Spleen (tissue), 11 donors: ENCODE data around the gene ABCA7. TPM values are rescaled to one million over a fixed set of nuclear protein-coding genes. Genes with fewer than 3 reads are reported as not detected.

ENCODE experiments used
- DNase-seq: peaks from one replicate; pipeline ENCODE4 v3.0.0-alpha.2; 2020
- H3K27ac ChIP-seq, 8 donors: fragments of 200-600 bp; sonication (generic) in 7 of 8; 1 replicate in 4 of 8; 2 replicates in 4 of 8; pipeline versions ENCODE4 v1.5.0 to v1.8.0; 2016 to 2021; ENCODE audit warnings: inconsistent platforms in 4 of 8, mild to moderate bottlenecking in 4 of 8, moderate library complexity in 1 of 8
- H3K27me3 ChIP-seq, 7 donors: fragments of 200-600 bp; sonication (generic) in 6 of 7; replicated peaks in 1 of 7; 1 replicate in 4 of 7; 2 replicates in 3 of 7; pipeline versions ENCODE4 v1.5.0 to v1.8.0; 2016 to 2021; ENCODE audit warnings: inconsistent platforms in 3 of 7, mild to moderate bottlenecking in 1 of 7
- H3K36me3 ChIP-seq, 6 donors: fragments of 200-600 bp; sonication (generic) in 5 of 6; 1 replicate in 4 of 6; 2 replicates in 2 of 6; pipeline versions ENCODE4 v1.5.0 to v1.8.0; 2016 to 2021; ENCODE audit warnings: inconsistent platforms in 2 of 6
- H3K4me1 ChIP-seq, 6 donors: fragments of 200-600 bp; sonication (generic) in 5 of 6; 1 replicate in 3 of 6; 2 replicates in 3 of 6; pipeline versions ENCODE4 v1.5.0 to v1.8.0; 2016 to 2021; ENCODE audit warnings: inconsistent platforms in 3 of 6
- H3K4me3 ChIP-seq, 8 donors: fragments of 200-600 bp; sonication (generic) in 7 of 8; 1 replicate in 4 of 8; 2 replicates in 4 of 8; pipeline versions ENCODE4 v1.5.0 to v1.8.0; 2016 to 2021; ENCODE audit warnings: inconsistent platforms in 4 of 8, mild to moderate bottlenecking in 4 of 8, moderate library complexity in 2 of 8
- H3K9me3 ChIP-seq, 8 donors: fragments of 200-600 bp; sonication (generic) in 7 of 8; 1 replicate in 4 of 8; 2 replicates in 4 of 8; pipeline versions ENCODE4 v1.5.0 to v1.8.0; 2016 to 2021; ENCODE audit warnings: inconsistent platforms in 4 of 8
- POLR2A ChIP-seq, 3 donors: fragments of 450-650 bp; IDR thresholded peaks; one replicate each; pipeline ENCODE4 v1.5.1; 2017; ENCODE audit warnings: antibody characterized with exemption in 3 of 3, mild to moderate bottlenecking in 1 of 3
- POLR2AphosphoS5 ChIP-seq, 3 donors: sonication (generic); formaldehyde crosslinking; IDR thresholded peaks; one replicate each; pipeline ENCODE4 v1.5.1; 2017; ENCODE audit warnings: antibody characterized with exemption in 3 of 3
- WGBS, 5 donors: extraction: QIAGEN DNeasy Blood & Tissue Kit in 3 of 5; methylation state at CpG; one replicate each; pipeline versions ENCODE4 v1.1.5 to v1.1.7; 2013 to 2018; 5-methylcytosine and 5-hydroxymethylcytosine counted together
- intact Hi-C: fragments of 100-400 bp; cut with DNase I; formaldehyde crosslinking; loops from one replicate; pipeline ENCODE4 v1.15.0; 2023; ENCODE audit warnings: low total_unique reads
- polyA plus RNA-seq, 3 donors: library from polyadenylated mRNA; stranded (reverse); fragments of 200-250 nt; gene quantifications; one replicate each; pipeline ENCODE4 v1.2.1, GENCODE V29; 2013
- total RNA-seq, 7 donors: library from RNA; depleted of rRNA in 3 of 7; stranded (reverse); fragments of >200 nt in 3 of 7; fragmentation: NEBNext Ultra II Directional in 4 of 7; extraction: Animal tissue kit (Norgen Biotek cat#: 25700) in 4 of 7; gene quantifications; one replicate each; pipeline versions ENCODE4 v1.1.0 to v1.2.1, GENCODE V29; 2016 to 2021
- TF ChIP-seq, protein P1 (sequence below), 11 experiments: fragments of 200-600 bp in 7 of 11; fragments of 450-650 bp in 4 of 11; sonication (generic) in 4 of 11; IDR thresholded peaks in 8 of 11; conservative IDR thresholded peaks in 3 of 11; 1 replicate in 7 of 11; 2 replicates in 4 of 11; pipeline versions ENCODE4 v1.4.0 to v1.8.0; 2016 to 2021; ENCODE audit warnings: antibody characterized with exemption in 11 of 11, inconsistent platforms in 4 of 11, mild to moderate bottlenecking in 1 of 11
- donor health status: healthy with polysubstance abuse.
- donor health status: DM: no; HTN: no; CAD: no; lungs with moderate emphysema.
- donor health status: DM: no; HTN: no; CAD: no.
- donor health status: Bipolar disorder and iron deficiency.
- donor health status: healthy.
- donor health status: DM: no; HTN: no; CAD: no.
- donor health status: DM: yes; HTN: yes; CAD: no.

Gene ABCA7
- total and polyA plus RNA-seq, 10 donors, result 64.6 to 197 (median 102) TPM

DNA sequence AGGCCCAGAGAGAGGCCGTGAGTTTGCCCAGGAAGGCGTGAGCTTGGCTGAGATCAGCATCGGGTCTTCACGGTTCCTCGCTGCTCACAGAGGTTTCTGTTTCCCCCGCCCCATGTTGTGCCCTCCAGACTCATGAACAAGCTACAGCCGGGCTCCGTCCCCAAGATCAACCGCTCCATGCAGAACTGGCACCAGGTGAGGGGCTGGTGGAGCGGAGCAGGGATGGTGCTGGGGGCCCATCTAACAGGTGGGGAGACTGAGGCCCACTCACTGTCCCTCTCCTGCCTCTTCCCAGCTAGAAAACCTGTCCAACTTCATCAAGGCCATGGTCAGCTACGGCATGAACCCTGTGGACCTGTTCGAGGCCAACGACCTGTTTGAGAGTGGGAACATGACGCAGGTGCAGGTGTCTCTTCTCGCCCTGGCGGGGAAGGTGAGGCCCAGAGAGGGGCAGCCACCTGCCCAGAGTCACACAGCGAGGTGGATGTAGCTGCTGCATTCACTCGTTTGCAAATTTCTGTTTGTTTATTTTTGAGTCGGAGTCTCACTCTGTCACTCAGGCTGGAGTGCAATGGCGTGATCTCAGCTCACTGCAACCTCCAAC lies 7.5 kb upstream of the ABCA7 start:
- DNase-seq, result no peak
- no peaks in the 10 kb centered on the region for H3K9me3 ChIP-seq
- peak overlapping the region in 1 of 8 donors; percentile 26 for H3K27ac ChIP-seq
- WGBS, 5 donors, result 86 to 92% (median 88%) methylated on average over 20 of the region's 20 CpGs
- no peak overlapping the region for H3K4me3 ChIP-seq
- no peak for TF ChIP-seq POLR2A (IDR thresholded peaks at IDR 0.05)
- peak in 2 of 3 donors; percentile 17 to 45 for TF ChIP-seq POLR2AphosphoS5 (IDR thresholded peaks at IDR 0.05)
- H3K27me3 ChIP-seq, result peaks cover 0 to 6% (median 0%) of the 10 kb centered on the region in 7 donors
- H3K4me1 ChIP-seq, result peaks cover 15 to 82% (median 45%) of the 10 kb centered on the region in 6 donors
- peaks cover 0 to 64% (median 50%) of the 10 kb centered on the region in 6 donors for H3K36me3 ChIP-seq
- intact Hi-C loops, result no loop called here

DNA sequence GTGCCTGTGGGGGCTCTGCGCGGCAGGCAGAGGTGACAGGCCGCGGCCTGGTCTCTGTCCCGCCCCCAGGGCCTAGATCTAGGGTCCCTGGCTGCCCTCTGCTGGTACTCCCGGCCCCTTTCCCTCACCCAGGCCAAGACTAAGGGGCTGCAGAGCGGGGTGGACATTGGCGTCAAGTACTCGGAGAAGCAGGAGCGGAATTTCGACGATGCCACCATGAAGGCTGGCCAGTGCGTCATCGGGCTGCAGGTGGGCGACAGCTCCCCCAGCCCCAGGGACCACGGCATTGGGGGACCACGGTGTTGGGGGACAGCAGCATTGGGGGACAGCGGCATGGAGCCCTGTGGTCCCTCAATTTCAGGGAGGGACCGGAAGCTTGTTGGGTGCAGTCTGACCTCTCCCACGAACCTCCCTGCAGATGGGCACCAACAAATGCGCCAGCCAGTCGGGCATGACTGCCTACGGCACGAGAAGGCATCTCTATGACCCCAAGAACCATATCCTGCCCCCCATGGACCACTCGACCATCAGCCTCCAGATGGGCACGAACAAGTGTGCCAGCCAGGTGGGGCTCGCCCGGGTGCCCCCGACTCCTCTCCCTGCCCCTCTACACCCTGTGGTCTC lies 3.8 kb upstream of the ABCA7 start:
- intact Hi-C loops, result no loop called here
- peaks cover 0 to 67% (median 47%) of the 10 kb centered on the region in 6 donors for H3K36me3 ChIP-seq

GRCh38 chr19:1037621-1038064 lies 2.3 kb upstream of the ABCA7 start:
- intact Hi-C loops, result no loop called here
- peak; percentile 87 for DNase-seq
- Histone ChIP-seq H3K9me3 (no peaks in the 10 kb centered on the region), H3K36me3 (peaks cover 0 to 62% (median 34%) of the 10 kb centered on the region in 6 donors), H3K4me1 (peaks cover 38 to 85% (median 60%) of the 10 kb centered on the region in 6 donors), H3K27ac (peak overlapping the region; percentile 77 to 94 (median 86)), H3K27me3 (no peaks in the 10 kb centered on the region), H3K4me3 (peak overlapping the region in 5 of 8 donors; percentile 2 to 92 (median 20))
- TF ChIP-seq POLR2A (IDR thresholded peaks at IDR 0.05) (no peak), POLR2AphosphoS5 (IDR thresholded peaks at IDR 0.05) (peak in 1 of 3 donors; percentile 70)
- TF ChIP-seq, protein P1, sequence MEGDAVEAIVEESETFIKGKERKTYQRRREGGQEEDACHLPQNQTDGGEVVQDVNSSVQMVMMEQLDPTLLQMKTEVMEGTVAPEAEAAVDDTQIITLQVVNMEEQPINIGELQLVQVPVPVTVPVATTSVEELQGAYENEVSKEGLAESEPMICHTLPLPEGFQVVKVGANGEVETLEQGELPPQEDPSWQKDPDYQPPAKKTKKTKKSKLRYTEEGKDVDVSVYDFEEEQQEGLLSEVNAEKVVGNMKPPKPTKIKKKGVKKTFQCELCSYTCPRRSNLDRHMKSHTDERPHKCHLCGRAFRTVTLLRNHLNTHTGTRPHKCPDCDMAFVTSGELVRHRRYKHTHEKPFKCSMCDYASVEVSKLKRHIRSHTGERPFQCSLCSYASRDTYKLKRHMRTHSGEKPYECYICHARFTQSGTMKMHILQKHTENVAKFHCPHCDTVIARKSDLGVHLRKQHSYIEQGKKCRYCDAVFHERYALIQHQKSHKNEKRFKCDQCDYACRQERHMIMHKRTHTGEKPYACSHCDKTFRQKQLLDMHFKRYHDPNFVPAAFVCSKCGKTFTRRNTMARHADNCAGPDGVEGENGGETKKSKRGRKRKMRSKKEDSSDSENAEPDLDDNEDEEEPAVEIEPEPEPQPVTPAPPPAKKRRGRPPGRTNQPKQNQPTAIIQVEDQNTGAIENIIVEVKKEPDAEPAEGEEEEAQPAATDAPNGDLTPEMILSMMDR (IDR thresholded peaks at IDR 0.05 in 8 of 11, conservative IDR thresholded peaks at IDR 0.05 in 3 of 11), result no peak
- WGBS, 5 donors, result 32 to 45% (median 39%) methylated on average over 19 to 22 of the region's 22 CpGs

More for the DNA sequence above, 3.8 kb upstream of the ABCA7 start:
- Histone ChIP-seq H3K9me3 (no peaks in the 10 kb centered on the region), H3K27ac (peak overlapping the region in 3 of 8 donors; percentile 85 to 94 (median 93)), H3K27me3 (no peaks in the 10 kb centered on the region), H3K4me3 (no peak overlapping the region), H3K4me1 (peaks cover 29 to 82% (median 50%) of the 10 kb centered on the region in 6 donors)
- TF ChIP-seq POLR2A (IDR thresholded peaks at IDR 0.05) (no peak), POLR2AphosphoS5 (IDR thresholded peaks at IDR 0.05) (peak; percentile 9 to 76 (median 13))
- TF ChIP-seq, protein P1 (IDR thresholded peaks at IDR 0.05 in 8 of 11, conservative IDR thresholded peaks at IDR 0.05 in 3 of 11), result no peak
- WGBS, 5 donors, result 83 to 89% (median 88%) methylated on average over 29 of the region's 29 CpGs
- DNase-seq, result peak; percentile 81

DNA sequence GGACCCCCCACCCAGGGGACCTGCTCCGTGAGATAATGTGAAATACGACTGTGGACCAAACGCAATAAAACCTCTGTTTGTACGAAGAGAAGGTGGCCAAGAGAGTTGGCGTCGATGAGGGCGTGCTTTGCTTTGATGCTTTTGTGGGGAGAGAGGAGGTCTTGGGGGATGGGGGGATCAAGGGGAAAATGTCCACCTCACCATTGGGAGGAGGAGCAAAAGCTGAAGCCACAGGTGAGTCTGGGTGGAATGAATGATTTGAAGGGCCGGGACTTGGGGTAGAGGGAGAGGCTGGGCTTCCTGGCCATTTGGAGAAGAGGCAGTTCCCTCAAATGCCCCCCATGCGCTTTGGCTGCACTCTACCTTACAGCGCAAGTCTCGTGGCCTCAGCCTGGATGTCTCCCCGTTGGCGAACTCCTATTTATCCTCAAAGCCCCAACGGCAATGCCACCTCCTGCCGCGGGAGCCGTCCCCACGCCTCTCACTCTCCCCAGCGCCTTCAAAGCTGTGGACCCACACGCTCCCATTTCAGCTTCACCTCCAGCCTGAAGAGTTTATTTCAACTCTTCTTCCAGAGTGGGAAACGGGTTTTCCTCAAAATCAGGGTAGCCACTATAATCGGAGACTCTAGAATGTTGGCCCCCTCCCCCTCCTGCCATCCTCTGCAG lies 795 bp upstream of the ABCA7 start:
- intact Hi-C loops, result no loop called here
- Histone ChIP-seq H3K4me3 (peak overlapping the region in 5 of 8 donors; percentile 56 to 92 (median 73)), H3K27ac (peak overlapping the region; percentile 53 to 94 (median 86)), H3K36me3 (peaks cover 0 to 67% (median 32%) of the 10 kb centered on the region in 6 donors), H3K9me3 (no peaks in the 10 kb centered on the region), H3K4me1 (peaks cover 38 to 86% (median 61%) of the 10 kb centered on the region in 6 donors), H3K27me3 (no peaks in the 10 kb centered on the region)
- WGBS, 5 donors, result 64 to 73% (median 66%) methylated on average over 22 of the region's 22 CpGs
- peak in 1 of 3 donors; percentile 0 for TF ChIP-seq POLR2AphosphoS5 (IDR thresholded peaks at IDR 0.05)
- TF ChIP-seq, protein P1 (IDR thresholded peaks at IDR 0.05 in 8 of 11, conservative IDR thresholded peaks at IDR 0.05 in 3 of 11), result no peak
- no peak for TF ChIP-seq POLR2A (IDR thresholded peaks at IDR 0.05)
- DNase-seq, result peak; percentile 83
